Hepatocyte (in vitro differentiated cells): Measurements from ENCODE around the gene NOX4. TPM values are rescaled to one million over a fixed set of nuclear protein-coding genes. Genes with fewer than 3 reads are reported as not detected.
"Not testable (repeated sequence)": the region's sequence is repeated elsewhere in the genome, so short reads cannot be mapped to it uniquely, and the experiment has no call there.

Experiments
- DNase-seq: peaks from one replicate; pipeline ENCODE4 v3.0.0-alpha.2; 2016; ENCODE audit warnings: low spot score
- H2AFZ ChIP-seq: fragments of 200-600 bp; sonication (generic); 2 replicates; pipeline ENCODE4 v1.6.0; 2016; ENCODE audit warnings: antibody characterized with exemption, mild to moderate bottlenecking
- H3K27ac ChIP-seq: fragments of 200-600 bp; sonication (generic); 2 replicates; pipeline ENCODE4 v1.5.1; 2016; ENCODE audit warnings: mild to moderate bottlenecking
- H3K27me3 ChIP-seq: fragments of 200-600 bp; sonication (generic); 2 replicates; pipeline ENCODE4 v1.6.1; 2016
- H3K36me3 ChIP-seq: fragments of 200-600 bp; sonication (generic); replicated peaks from 2 replicates; pipeline ENCODE4 v1.5.1; 2016; ENCODE audit warnings: low read depth; ENCODE audit not compliant: insufficient read depth
- H3K4me1 ChIP-seq: fragments of 200-600 bp; sonication (generic); 2 replicates; pipeline ENCODE4 v1.5.1; 2016; ENCODE audit warnings: mild to moderate bottlenecking, moderate library complexity; ENCODE audit not compliant: insufficient read depth
- H3K4me2 ChIP-seq: fragments of 200-600 bp; sonication (generic); 2 replicates; pipeline ENCODE4 v1.6.0; 2016
- H3K4me3 ChIP-seq: fragments of 200-600 bp; sonication (generic); 2 replicates; pipeline ENCODE4 v1.5.1; 2016; ENCODE audit warnings: mild to moderate bottlenecking
- H3K79me2 ChIP-seq: fragments of 200-600 bp; sonication (generic); 2 replicates; pipeline ENCODE4 v1.6.0; 2017; ENCODE audit warnings: mild to moderate bottlenecking
- H3K9me2 ChIP-seq: fragments of 200-600 bp; sonication (generic); replicated peaks from 2 replicates; pipeline ENCODE4 v1.6.0; 2017; ENCODE audit warnings: mild to moderate bottlenecking; ENCODE audit not compliant: insufficient read depth
- H3K9me3 ChIP-seq: fragments of 200-600 bp; sonication (generic); 2 replicates; pipeline ENCODE4 v1.5.1; 2016; ENCODE audit warnings: low read depth, mild to moderate bottlenecking
- H4K20me1 ChIP-seq: fragments of 200-600 bp; sonication (generic); 2 replicates; pipeline ENCODE4 v1.6.0; 2016; ENCODE audit warnings: mild to moderate bottlenecking; ENCODE audit not compliant: insufficient read depth, poor library complexity, severe bottlenecking
- EZH2 ChIP-seq: fragments of 200-600 bp; sonication (generic); IDR thresholded peaks from 2 replicates; pipeline ENCODE4 v1.6.1; 2016; ENCODE audit warnings: antibody characterized with exemption, mild to moderate bottlenecking, borderline replicate concordance
- EZH2phosphoT487 ChIP-seq: fragments of 200-600 bp; sonication (generic); IDR thresholded peaks from one replicate; pipeline ENCODE4 v1.6.1; 2018; ENCODE audit warnings: antibody characterized with exemption, mild to moderate bottlenecking, low read depth, moderate library complexity; ENCODE audit not compliant: unreplicated experiment, severe bottlenecking
- WGBS: methylation state at CpG from one replicate; pipeline ENCODE4 v1.1.6; 2016; ENCODE audit warnings: low lambda C conversion rate; ENCODE audit errors: missing lambda C conversion rate; 5-methylcytosine and 5-hydroxymethylcytosine counted together
- polyA plus RNA-seq: library from polyadenylated mRNA; unstranded; fragments of >200 nt; fragmentation: Nextera tagmentation; extraction: Ambion mirVana; gene quantifications from 2 replicates; pipeline ENCODE4 v1.2.1, GENCODE V29; 2016
- total RNA-seq: library from RNA; depleted of rRNA; stranded (reverse); fragments of >200 nt; gene quantifications from 2 replicates; pipeline ENCODE4 v1.2.3, GENCODE V29; 2014
- TF ChIP-seq, protein P1 (sequence below): fragments of 200-600 bp; sonication (generic); IDR thresholded peaks from 2 replicates; pipeline ENCODE4 v1.5.1; 2016; ENCODE audit warnings: antibody characterized with exemption, mild to moderate bottlenecking; ENCODE audit not compliant: poor library complexity

Gene NOX4
- total and polyA plus RNA-seq, 2 experiments from 2014 or later, result 9.4 to 20.7 TPM

GRCh38 chr11:89433278-89433677, 57.9 kb downstream of the NOX4 start:
- whole genome bisulfite sequencing, result 79% methylated on average over 1 of the region's 1 CpG
- no peak overlapping the region for H3K4me3 ChIP-seq
- no peak for DNase-seq
- H3K79me2 ChIP-seq, result no peaks in the 10 kb centered on the region
- H3K9me3 ChIP-seq, result no peaks in the 10 kb centered on the region
- H3K4me1 ChIP-seq, result peaks cover 5% of the 10 kb centered on the region
- H2AFZ ChIP-seq, result no peak overlapping the region
- TF ChIP-seq EZH2phosphoT487 (no peak), EZH2 (no peak)
- TF ChIP-seq, protein P1, sequence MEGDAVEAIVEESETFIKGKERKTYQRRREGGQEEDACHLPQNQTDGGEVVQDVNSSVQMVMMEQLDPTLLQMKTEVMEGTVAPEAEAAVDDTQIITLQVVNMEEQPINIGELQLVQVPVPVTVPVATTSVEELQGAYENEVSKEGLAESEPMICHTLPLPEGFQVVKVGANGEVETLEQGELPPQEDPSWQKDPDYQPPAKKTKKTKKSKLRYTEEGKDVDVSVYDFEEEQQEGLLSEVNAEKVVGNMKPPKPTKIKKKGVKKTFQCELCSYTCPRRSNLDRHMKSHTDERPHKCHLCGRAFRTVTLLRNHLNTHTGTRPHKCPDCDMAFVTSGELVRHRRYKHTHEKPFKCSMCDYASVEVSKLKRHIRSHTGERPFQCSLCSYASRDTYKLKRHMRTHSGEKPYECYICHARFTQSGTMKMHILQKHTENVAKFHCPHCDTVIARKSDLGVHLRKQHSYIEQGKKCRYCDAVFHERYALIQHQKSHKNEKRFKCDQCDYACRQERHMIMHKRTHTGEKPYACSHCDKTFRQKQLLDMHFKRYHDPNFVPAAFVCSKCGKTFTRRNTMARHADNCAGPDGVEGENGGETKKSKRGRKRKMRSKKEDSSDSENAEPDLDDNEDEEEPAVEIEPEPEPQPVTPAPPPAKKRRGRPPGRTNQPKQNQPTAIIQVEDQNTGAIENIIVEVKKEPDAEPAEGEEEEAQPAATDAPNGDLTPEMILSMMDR, result no peak
- H3K36me3 ChIP-seq, result no peaks in the 10 kb centered on the region
- no peaks in the 10 kb centered on the region for H3K9me2 ChIP-seq
- no peaks in the 10 kb centered on the region for H4K20me1 ChIP-seq
- no peak overlapping the region for H3K27ac ChIP-seq
- no peaks in the 10 kb centered on the region for H3K27me3 ChIP-seq
- H3K4me2 ChIP-seq, result no peak overlapping the region

GRCh38 chr11:89432182-89432581, 59.0 kb downstream of the NOX4 start:
- H2AFZ ChIP-seq, H3K9me2 ChIP-seq, H3K4me2 ChIP-seq, H3K79me2 ChIP-seq, H4K20me1 ChIP-seq, H3K36me3 ChIP-seq, H3K4me1 ChIP-seq, H3K27me3 ChIP-seq, DNase-seq, H3K27ac ChIP-seq, H3K4me3 ChIP-seq, H3K9me3 ChIP-seq: not testable (repeated sequence)
- 94% methylated on average over 3 of the region's 3 CpGs for WGBS

DNA sequence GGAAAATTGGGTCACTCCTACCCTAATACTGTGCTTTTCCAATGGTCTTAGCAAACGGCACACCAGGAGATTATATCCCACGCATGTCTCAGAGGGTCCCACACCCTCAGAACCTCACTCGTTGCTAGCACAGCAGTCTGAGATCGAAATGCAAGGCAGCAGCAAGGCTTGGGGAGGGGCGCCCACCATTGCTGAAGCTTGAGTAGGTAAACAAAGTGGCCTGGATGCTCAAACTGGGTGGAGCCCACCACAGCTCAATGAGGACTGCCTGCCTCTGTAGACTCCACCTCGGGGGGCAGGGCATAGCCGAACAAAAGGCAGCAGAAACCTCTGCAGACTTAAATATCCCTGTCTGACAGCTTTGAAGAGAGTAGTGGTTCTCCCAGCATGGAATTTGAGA, 64.7 kb downstream of the NOX4 start:
- H3K9me3 ChIP-seq, H3K79me2 ChIP-seq, H3K27ac ChIP-seq, H3K9me2 ChIP-seq, H3K4me3 ChIP-seq, H3K4me1 ChIP-seq, H3K4me2 ChIP-seq, H4K20me1 ChIP-seq, H3K36me3 ChIP-seq, H2AFZ ChIP-seq, H3K27me3 ChIP-seq, DNase-seq: not testable (repeated sequence)
- 95% methylated on average over 7 of the region's 7 CpGs for WGBS

DNA sequence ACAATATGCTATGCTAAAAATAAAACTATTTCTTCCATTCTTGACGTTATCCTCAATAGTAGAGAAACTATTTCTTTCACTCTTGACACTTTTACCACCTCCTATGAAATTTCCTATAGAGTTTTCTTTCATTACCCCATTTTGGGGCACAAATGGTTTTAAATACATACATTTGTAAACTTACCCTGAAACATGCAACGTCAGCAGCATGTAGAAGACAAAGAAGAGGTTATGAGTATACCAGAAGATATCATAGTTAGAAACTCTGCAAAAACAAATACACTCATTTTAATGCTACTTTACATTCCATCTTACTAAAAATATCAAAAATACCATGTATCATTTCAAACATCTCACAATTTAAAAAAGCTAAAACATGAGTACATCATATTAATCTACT, 69.5 kb downstream of the NOX4 start:
- Histone ChIP-seq H3K4me3 (no peak overlapping the region), H3K27ac (no peak overlapping the region), H3K4me1 (no peaks in the 10 kb centered on the region), H3K4me2 (no peak overlapping the region), H2AFZ (no peak overlapping the region), H3K36me3 (no peaks in the 10 kb centered on the region), H3K79me2 (no peaks in the 10 kb centered on the region), H3K27me3 (no peaks in the 10 kb centered on the region), H3K9me3 (no peaks in the 10 kb centered on the region), H4K20me1 (no peaks in the 10 kb centered on the region), H3K9me2 (no peaks in the 10 kb centered on the region)
- no peak for DNase-seq
- TF ChIP-seq, protein P1, result no peak
- TF ChIP-seq EZH2 (no peak), EZH2phosphoT487 (no peak)
- 85% methylated on average over 2 of the region's 2 CpGs for WGBS

GRCh38 chr11:89420981-89421380, 70.2 kb downstream of the NOX4 start:
- Histone ChIP-seq H3K4me1 (no peaks in the 10 kb centered on the region), H3K79me2 (no peaks in the 10 kb centered on the region), H3K4me2 (no peak overlapping the region), H3K4me3 (no peak overlapping the region), H2AFZ (no peak overlapping the region), H3K9me2 (no peaks in the 10 kb centered on the region), H3K27me3 (no peaks in the 10 kb centered on the region), H4K20me1 (no peaks in the 10 kb centered on the region), H3K27ac (no peak overlapping the region), H3K9me3 (no peaks in the 10 kb centered on the region), H3K36me3 (no peaks in the 10 kb centered on the region)
- TF ChIP-seq EZH2, result no peak
- 98% methylated on average over 3 of the region's 3 CpGs for WGBS
- no peak for DNase-seq
